HG03378 (cell line): ENCODE measurements around the gene HIGD1C.

ENCODE experiments used
- ATAC-seq: cut with Tn5 transposase; IDR thresholded peaks from one replicate; pipeline ENCODE4 v1.9.1; 2021; ENCODE audit warnings: mild to moderate bottlenecking, moderate library complexity; ENCODE audit not compliant: unreplicated experiment

HIGD1C gene

GRCh38 chr12:50981319-50982239, 29.2 kb downstream of the HIGD1C start:
- ATAC-seq, result no peak

- ATAC-seq, result no peak
These were observed 32.4 kb downstream of the HIGD1C start for GRCh38 chr12:50984586-50985298.

- no peak for ATAC-seq
These were observed 33.0 kb downstream of the HIGD1C start for GRCh38 chr12:50985322-50985721.

GRCh38 chr12:50986966-50987737, 34.8 kb downstream of the HIGD1C start:
- ATAC-seq, result no peak

GRCh38 chr12:50988051-50988450, 35.7 kb downstream of the HIGD1C start:
- no peak for ATAC-seq

GRCh38 chr12:50988871-50989270, 36.5 kb downstream of the HIGD1C start:
- no peak for ATAC-seq

GRCh38 chr12:50990147-50990727, 37.9 kb downstream of the HIGD1C start:
- ATAC-seq, result no peak

GRCh38 chr12:50990791-50991190, 38.4 kb downstream of the HIGD1C start:
- ATAC-seq, result no peak

GRCh38 chr12:50991291-50991690, 38.9 kb downstream of the HIGD1C start:
- ATAC-seq, result no peak

GRCh38 chr12:50992819-50993218, 40.5 kb downstream of the HIGD1C start:
- ATAC-seq, result no peak

GRCh38 chr12:50999093-50999492, 46.7 kb downstream of the HIGD1C start:
- ATAC-seq, result no peak

- no peak for ATAC-seq
These were observed 47.9 kb downstream of the HIGD1C start for GRCh38 chr12:51000245-51000644.

- no peak for ATAC-seq
These were observed 49.5 kb downstream of the HIGD1C start for GRCh38 chr12:51001799-51002198.

- no peak for ATAC-seq
These were observed 52.2 kb downstream of the HIGD1C start for GRCh38 chr12:51004504-51004903.

- no peak for ATAC-seq
These were observed 52.7 kb downstream of the HIGD1C start for GRCh38 chr12:51005030-51005429.

GRCh38 chr12:51005671-51006070, 53.3 kb downstream of the HIGD1C start:
- no peak for ATAC-seq

- ATAC-seq, result no peak
These were observed 56.1 kb downstream of the HIGD1C start for GRCh38 chr12:51008329-51009055.

GRCh38 chr12:51009056-51009440, 56.7 kb downstream of the HIGD1C start:
- no peak for ATAC-seq

GRCh38 chr12:51011955-51012354, 59.6 kb downstream of the HIGD1C start:
- no peak for ATAC-seq

- no peak for ATAC-seq
These were observed 60.4 kb downstream of the HIGD1C start for GRCh38 chr12:51012570-51013236.
